NCI-H345 (cell line): ENCODE data around the gene GARIN5A.
"Not testable (repeated sequence)": the region's sequence is repeated elsewhere in the genome, so short reads cannot be mapped to it uniquely, and the experiment has no call there.

Experiments
- DNase-seq: peaks from one replicate; lab custom pipeline; 2025; lab: John Stamatoyannopoulos, UW

GARIN5A gene

GRCh38 chr19:50488389-50489194 is 11.9 kb upstream of the GARIN5A start:
- no peak for DNase-seq

GRCh38 chr19:50486823-50487515 is 10.3 kb upstream of the GARIN5A start:
- DNase-seq: no peak

- no peak for DNase-seq
Measured at GRCh38 chr19:50485284-50485955, 8.8 kb upstream of the GARIN5A start.

- DNase-seq: no peak
Measured at GRCh38 chr19:50482916-50483315, 6.3 kb upstream of the GARIN5A start.

- no peak for DNase-seq
Measured at GRCh38 chr19:50482271-50482855, 5.7 kb upstream of the GARIN5A start.

- DNase-seq: no peak
Measured at GRCh38 chr19:50481351-50482149, 4.9 kb upstream of the GARIN5A start.

GRCh38 chr19:50480281-50481111 is 3.8 kb upstream of the GARIN5A start:
- DNase-seq: no peak

- DNase-seq: no peak
Measured at GRCh38 chr19:50479761-50480251, 3.2 kb upstream of the GARIN5A start.

GRCh38 chr19:50478901-50479715 is 2.5 kb upstream of the GARIN5A start:
- DNase-seq: peak; percentile 3

- DNase-seq: no peak
Measured at GRCh38 chr19:50477751-50478515, 1.3 kb upstream of the GARIN5A start.

- no peak for DNase-seq
Measured at GRCh38 chr19:50476907-50477238, 225 bp upstream of the GARIN5A start.

GRCh38 chr19:50475736-50476223 is 868 bp downstream of the GARIN5A start:
- DNase-seq: no peak

GRCh38 chr19:50475101-50475568 is 1.5 kb downstream of the GARIN5A start:
- no peak for DNase-seq

- DNase-seq: not testable (repeated sequence)
Measured at GRCh38 chr19:50473336-50473735, 3.3 kb downstream of the GARIN5A start.

GRCh38 chr19:50468818-50469217 is 7.8 kb downstream of the GARIN5A start:
- no peak for DNase-seq

GRCh38 chr19:50467566-50467965 is 9.1 kb downstream of the GARIN5A start:
- no peak for DNase-seq

- no peak for DNase-seq
Measured at GRCh38 chr19:50466706-50467039, 10.0 kb downstream of the GARIN5A start.

GRCh38 chr19:50465986-50466705 is 10.5 kb downstream of the GARIN5A start:
- no peak for DNase-seq
